CD4-positive, alpha-beta T cell treated with Interleukin-17A for 4 hours (primary cell): ENCODE data around the gene MMP7.

Experiments
- DNase-seq: peaks from one replicate; pipeline ENCODE4 v3.0.0-alpha.2; 2020; ENCODE audit warnings: mixed read lengths

The MMP7 gene, protein sequence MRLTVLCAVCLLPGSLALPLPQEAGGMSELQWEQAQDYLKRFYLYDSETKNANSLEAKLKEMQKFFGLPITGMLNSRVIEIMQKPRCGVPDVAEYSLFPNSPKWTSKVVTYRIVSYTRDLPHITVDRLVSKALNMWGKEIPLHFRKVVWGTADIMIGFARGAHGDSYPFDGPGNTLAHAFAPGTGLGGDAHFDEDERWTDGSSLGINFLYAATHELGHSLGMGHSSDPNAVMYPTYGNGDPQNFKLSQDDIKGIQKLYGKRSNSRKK

GRCh38 chr11:102530558-102530957, at the start of gene MMP7:
MMP7 (minus strand) TSS chr11:102530747; CDS start chr11:102530700, 47 bp downstream.
- DNase-seq = no peak

DNA sequence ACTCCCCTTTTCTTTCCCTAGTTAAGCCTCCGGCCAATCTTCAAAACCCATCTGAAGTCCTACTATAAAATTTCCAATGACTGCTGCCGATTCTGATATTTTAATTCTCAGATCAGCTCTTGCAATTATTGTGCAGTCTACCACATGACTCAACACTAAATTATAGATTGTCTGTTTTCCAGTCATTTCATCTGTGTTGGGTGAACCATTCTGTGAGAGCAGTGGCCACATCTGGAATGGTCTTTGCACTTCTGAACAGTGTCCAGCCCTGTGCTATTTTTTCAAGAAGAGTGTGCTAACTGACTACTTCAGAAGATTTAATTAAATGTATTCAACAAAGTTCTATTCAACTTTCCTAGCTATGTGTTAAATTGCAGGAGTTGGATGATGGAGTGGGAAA, 47.2 kb upstream of the MMP7 start:
- no peak for DNase-seq

DNA sequence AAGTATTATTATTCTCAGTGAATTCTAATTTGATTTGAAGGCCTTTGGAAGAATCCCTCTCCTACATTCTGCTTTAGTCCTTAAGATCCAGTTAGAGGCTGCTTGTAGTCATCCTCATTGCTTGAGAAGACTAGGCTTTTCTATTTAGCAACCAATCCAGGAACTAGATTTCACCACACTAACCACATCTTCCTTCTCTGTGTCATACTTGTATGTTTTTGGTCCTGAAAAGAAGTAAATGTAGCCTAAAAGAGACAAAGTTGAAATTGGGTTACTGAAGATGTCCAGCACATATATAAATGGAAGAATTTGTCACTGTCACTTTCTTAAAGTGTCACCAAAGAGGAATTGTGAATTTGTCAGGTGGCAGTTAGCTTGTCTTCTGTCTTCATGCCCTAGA, 46.6 kb upstream of the MMP7 start:
- no peak for DNase-seq

GRCh38 chr11:102576350-102576749, 45.8 kb upstream of the MMP7 start:
- DNase-seq = no peak

DNA sequence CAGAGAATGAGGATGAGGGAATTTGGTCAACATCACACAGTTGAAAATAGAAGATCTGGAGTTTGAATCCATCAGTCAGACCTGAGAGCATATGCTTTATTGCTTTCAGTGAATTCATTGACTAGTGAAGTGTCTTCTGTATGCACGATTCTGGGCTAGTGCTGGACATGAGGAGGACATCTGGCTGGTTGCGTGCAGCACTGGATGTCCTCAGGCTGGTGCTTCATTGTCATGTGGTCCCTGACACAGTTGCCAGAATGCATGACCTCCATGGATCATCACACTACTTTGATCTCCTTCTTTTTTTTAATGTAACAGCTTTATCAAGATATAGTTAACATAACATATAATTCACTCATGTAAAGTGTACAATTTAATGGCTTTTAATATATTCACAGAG, 44.5 kb upstream of the MMP7 start:
- DNase-seq = no peak

DNA sequence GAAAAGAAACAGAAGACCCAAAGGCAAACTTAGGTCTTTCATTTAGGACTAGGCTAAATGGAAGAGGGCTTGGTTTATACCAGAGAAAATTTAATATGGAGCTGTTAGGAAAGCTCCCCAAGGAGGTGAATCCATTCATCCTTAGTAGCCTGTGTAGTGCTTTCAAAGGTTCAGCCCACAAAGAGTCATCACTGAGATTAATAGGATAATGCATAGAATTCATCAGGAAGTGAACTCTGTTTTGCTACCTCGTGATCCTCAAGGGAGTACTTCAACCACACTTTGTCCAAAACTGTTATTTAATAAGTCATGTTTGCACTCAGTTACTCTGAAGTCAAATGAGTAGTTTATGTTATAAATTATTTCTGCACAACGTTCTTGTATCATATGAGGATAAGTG, 43.3 kb upstream of the MMP7 start:
- no peak for DNase-seq

DNA sequence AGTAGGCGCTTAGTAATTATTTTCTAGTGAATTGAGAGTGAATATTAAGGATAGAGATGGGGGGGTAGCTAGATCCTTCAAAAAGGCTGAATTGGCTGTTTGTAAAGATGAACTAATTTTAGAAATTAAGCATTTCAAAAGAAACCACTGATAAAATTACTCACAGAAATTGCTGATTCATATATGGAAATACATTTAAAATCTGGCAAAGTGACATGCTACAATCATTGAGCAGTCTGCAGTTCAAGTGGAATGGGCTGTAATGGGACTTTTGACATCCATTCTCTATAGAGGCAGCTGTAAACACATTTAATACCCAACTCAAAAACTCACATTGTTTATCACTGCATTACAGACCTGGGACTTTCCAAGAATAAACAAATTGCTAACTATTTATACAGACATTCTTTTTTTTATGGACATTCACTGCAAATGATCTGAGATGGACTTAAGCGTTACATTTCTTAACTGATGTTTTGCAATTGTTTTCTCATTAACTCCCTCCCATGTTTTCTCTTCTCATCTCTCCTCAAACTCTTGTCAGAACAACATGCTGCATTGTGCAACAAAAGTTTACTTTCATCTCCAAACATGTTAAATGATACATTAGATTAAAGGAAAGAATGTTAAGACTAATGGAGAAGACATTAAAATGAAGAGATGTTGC, 42.1 kb upstream of the MMP7 start:
- DNase-seq = no peak

GRCh38 chr11:102568851-102569250, 38.3 kb upstream of the MMP7 start:
- DNase-seq = no peak

- DNase-seq = no peak
Observed at GRCh38 chr11:102566112-102566511, 35.6 kb upstream of the MMP7 start.

DNA sequence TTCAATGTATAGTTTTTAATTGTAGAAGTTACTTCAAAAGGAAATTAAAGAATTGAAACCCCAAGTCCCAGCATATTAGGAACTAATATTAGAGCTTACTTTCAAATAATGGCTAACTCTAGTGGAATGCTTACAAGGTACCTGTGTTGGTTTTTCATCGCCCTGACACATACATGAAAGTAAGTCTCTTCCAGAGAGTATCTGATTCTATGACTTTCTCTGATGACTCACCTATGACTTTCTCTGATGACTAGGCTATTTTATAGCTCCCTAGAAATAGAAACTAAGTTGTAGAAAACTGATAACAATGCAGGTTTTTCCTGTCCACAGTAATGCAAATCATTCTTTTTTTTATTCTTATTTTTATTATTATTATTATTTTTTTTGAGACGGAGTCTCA, 33.6 kb upstream of the MMP7 start:
- DNase-seq = no peak

- no peak for DNase-seq
Observed at GRCh38 chr11:102561636-102562035, 31.1 kb upstream of the MMP7 start.

DNA sequence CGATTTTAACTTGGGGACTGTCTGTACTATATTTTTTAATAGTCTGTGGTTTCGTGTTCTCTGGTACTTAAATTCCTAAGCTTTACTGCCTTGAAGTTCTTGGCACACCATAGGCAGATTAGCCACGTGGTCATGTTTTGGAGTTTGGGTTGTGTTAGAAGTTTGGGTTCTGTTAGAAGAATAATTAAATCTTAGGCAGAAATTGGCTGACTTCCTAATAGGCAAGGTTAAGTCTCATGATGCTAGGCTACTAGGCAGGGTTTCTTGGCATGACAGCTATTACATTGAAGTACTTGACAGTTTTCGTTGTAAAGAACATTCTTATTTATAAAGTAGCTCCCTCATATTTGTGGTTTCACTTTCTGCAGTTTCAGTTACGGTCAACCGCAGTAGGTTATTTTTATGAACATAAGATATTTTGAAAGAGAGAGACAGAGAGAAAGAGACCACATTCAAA, 30.0 kb upstream of the MMP7 start:
- DNase-seq = no peak

DNA sequence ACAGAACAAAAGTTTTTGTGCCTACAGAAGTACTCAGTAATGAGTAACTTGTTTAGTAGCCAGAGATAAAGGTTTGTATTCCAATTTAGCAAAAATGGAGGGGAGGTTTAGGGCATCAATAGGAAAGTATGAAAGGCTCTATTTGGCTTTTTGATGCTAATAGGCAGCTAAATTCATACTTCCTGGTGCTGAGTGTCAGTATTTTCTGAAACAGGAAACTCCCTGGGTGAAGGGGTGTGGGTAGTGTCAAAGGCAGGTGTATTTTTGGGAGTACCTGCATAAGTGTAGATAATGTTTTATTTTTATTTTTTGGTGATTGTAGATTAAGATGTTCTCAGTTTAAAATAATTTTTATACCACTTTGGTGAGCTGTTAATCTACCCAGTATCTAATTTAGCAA, 29.3 kb upstream of the MMP7 start:
- peak; percentile 24 for DNase-seq

GRCh38 chr11:102555091-102555490, 24.5 kb upstream of the MMP7 start:
- DNase-seq = no peak

- no peak for DNase-seq
Observed at GRCh38 chr11:102553835-102554282, 23.3 kb upstream of the MMP7 start.

GRCh38 chr11:102552447-102553194, 22.1 kb upstream of the MMP7 start:
- DNase-seq = no peak

DNA sequence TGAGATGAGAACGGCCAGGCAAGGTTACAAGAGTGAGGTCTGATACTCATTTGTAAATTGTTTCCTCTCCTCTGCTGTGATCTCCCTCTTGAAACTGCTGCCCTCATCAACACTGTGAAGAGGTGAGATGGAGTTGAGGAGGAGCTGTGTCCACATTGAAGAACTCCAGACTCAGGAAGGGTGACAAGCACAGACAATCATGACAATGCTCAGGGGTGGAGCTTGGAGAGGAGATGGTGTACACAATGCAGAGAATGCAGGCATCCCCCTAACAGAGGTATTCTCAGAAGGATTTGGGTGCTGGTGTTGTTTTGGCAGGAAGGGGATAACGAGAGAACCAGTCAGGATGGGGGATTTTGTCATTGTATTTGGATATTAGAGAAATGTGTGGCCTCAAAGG, 21.5 kb upstream of the MMP7 start:
- DNase-seq = no peak

GRCh38 chr11:102551169-102551781, 20.7 kb upstream of the MMP7 start:
- DNase-seq = no peak

GRCh38 chr11:102546923-102547471, 16.4 kb upstream of the MMP7 start:
- DNase-seq = no peak

GRCh38 chr11:102546427-102546826, 15.9 kb upstream of the MMP7 start:
- DNase-seq = no peak

DNA sequence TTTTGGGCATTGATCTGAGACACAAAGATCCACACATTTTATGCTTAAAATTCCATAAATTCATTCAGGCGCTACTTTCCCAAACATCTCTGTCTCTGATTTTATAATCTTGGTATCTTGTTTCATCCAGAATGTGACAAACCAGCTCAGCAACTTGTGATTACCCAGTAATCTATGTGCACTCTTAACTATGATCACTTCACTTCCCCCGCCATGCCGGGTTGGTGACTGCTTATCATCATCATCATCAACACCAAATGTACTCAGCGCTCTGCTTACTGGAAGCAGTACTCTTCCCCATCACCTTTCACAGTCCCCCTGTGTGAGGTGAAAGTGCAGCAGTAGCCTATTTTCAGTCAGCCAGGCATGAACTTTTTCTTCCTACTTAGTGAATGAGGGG, 15.2 kb upstream of the MMP7 start:
- no peak for DNase-seq

- DNase-seq = no peak
Observed at GRCh38 chr11:102544594-102544993, 14.0 kb upstream of the MMP7 start.

GRCh38 chr11:102539567-102539966, 9.0 kb upstream of the MMP7 start:
- no peak for DNase-seq
